ENCODE results near the gene PAGE2. TPM values are rescaled to one million over a fixed set of nuclear protein-coding genes. Genes with fewer than 3 reads are reported as not detected.
"Not testable (repeated sequence)": the region's sequence is repeated elsewhere in the genome, so short reads cannot be mapped to it uniquely, and the experiment has no call there.

Gene PAGE2
- total and polyA plus RNA-seq, 8 donors = 0.31 to 0.50 TPM; not detected in 6

GRCh38 chrX:55132416-55132815 lies 43.6 kb downstream of the PAGE2 start:
- no peaks in the 10 kb centered on the region for H3K36me3 ChIP-seq
- no peak for TF ChIP-seq CTCF (IDR thresholded peaks at IDR 0.05)
- DNase-seq (no peak), ATAC-seq (no peak)
- intact Hi-C loops (cut with DNase I) = no loop called here
- no peak overlapping the region for H3K27ac ChIP-seq
- no peaks in the 10 kb centered on the region for H3K9me3 ChIP-seq
- H3K4me1 ChIP-seq = no peaks in the 10 kb centered on the region
- H3K27me3 ChIP-seq = peaks cover 0 to 3% of the 10 kb centered on the region in 2 donors
- H3K4me3 ChIP-seq = no peak overlapping the region

- H3K27me3 ChIP-seq = no peaks in the 10 kb centered on the region
- no peak overlapping the region for H3K4me3 ChIP-seq
- H3K4me1 ChIP-seq = no peaks in the 10 kb centered on the region
- TF ChIP-seq CTCF (IDR thresholded peaks at IDR 0.05) = peak; percentile 34 to 48
- peak in 2 of 4 donors; percentile 15 to 43 for DNase-seq
- ATAC-seq = peak; percentile 64
- H3K9me3 ChIP-seq = no peaks in the 10 kb centered on the region
- no peaks in the 10 kb centered on the region for H3K36me3 ChIP-seq
- intact Hi-C loops (cut with DNase I) = no loop called here
- H3K27ac ChIP-seq = no peak overlapping the region
These were observed 46.4 kb downstream of the PAGE2 start for GRCh38 chrX:55135171-55135570.

- ATAC-seq; intact Hi-C loops (cut with DNase I); H3K4me1 ChIP-seq; H3K9me3 ChIP-seq; H3K27ac ChIP-seq; H3K36me3 ChIP-seq; DNase-seq; H3K4me3 ChIP-seq; H3K27me3 ChIP-seq: not testable (repeated sequence)
These were observed 52.0 kb downstream of the PAGE2 start for GRCh38 chrX:55140800-55141199.

Other genes with a start within 250 kb of the PAGE2 start
- gene TRO, start 168.2 kb upstream of the PAGE2 start, total RNA-seq = 10 to 100 TPM in 1 of 2 donors, 1 to 10 TPM in 1; 4.2 to 19.7 TPM
- 100 to 1,000 TPM in 4 of 6 donors, 10 to 100 TPM in 2; 85.5 to 137 (median 104) TPM for gene TRO, start 168.2 kb upstream of the PAGE2 start, polyA plus RNA-seq (ENCODE audit: insufficient read length in 6 of 6)
- gene PFKFB1, start 94.8 kb upstream of the PAGE2 start, total RNA-seq = under 1 TPM in 1 of 2 donors, not detected in 1; 0.47 TPM
- gene PFKFB1, start 94.8 kb upstream of the PAGE2 start, polyA plus RNA-seq (ENCODE audit: insufficient read length in 6 of 6) = under 1 TPM; 0.18 to 0.60 (median 0.44) TPM
- 10 to 100 TPM; 13.5 to 19.8 TPM for gene APEX2, start 88.7 kb upstream of the PAGE2 start, total RNA-seq
- 10 to 100 TPM; 12.7 to 15.6 (median 14.8) TPM for gene APEX2, start 88.7 kb upstream of the PAGE2 start, polyA plus RNA-seq (ENCODE audit: insufficient read length in 6 of 6)
- gene ALAS2, start 58.0 kb upstream of the PAGE2 start, total RNA-seq = 1 to 10 TPM; 1.0 to 2.2 TPM
- 10 to 100 TPM; 14.3 to 56.9 (median 28.8) TPM for gene ALAS2, start 58.0 kb upstream of the PAGE2 start, polyA plus RNA-seq (ENCODE audit: insufficient read length in 6 of 6)
- gene PAGE2B, start 14.0 kb upstream of the PAGE2 start, total RNA-seq = not detected
- gene PAGE2B, start 14.0 kb upstream of the PAGE2 start, polyA plus RNA-seq (ENCODE audit: insufficient read length in 6 of 6) = not detected
- gene PAGE5, start 131.3 kb downstream of the PAGE2 start, total RNA-seq = not detected
- not detected for gene PAGE5, start 131.3 kb downstream of the PAGE2 start, polyA plus RNA-seq (ENCODE audit: insufficient read length in 6 of 6)
- not detected for gene PAGE3, start 175.9 kb downstream of the PAGE2 start, total RNA-seq
- gene PAGE3, start 175.9 kb downstream of the PAGE2 start, polyA plus RNA-seq (ENCODE audit: insufficient read length in 6 of 6) = not detected